ENCODE measurements around the gene CFAP65. TPM values are rescaled to one million over a fixed set of nuclear protein-coding genes. Genes with fewer than 3 reads are reported as not detected.

Gene CFAP65
- total RNA-seq, 1 donor from 2014 or later = not detected

DNA sequence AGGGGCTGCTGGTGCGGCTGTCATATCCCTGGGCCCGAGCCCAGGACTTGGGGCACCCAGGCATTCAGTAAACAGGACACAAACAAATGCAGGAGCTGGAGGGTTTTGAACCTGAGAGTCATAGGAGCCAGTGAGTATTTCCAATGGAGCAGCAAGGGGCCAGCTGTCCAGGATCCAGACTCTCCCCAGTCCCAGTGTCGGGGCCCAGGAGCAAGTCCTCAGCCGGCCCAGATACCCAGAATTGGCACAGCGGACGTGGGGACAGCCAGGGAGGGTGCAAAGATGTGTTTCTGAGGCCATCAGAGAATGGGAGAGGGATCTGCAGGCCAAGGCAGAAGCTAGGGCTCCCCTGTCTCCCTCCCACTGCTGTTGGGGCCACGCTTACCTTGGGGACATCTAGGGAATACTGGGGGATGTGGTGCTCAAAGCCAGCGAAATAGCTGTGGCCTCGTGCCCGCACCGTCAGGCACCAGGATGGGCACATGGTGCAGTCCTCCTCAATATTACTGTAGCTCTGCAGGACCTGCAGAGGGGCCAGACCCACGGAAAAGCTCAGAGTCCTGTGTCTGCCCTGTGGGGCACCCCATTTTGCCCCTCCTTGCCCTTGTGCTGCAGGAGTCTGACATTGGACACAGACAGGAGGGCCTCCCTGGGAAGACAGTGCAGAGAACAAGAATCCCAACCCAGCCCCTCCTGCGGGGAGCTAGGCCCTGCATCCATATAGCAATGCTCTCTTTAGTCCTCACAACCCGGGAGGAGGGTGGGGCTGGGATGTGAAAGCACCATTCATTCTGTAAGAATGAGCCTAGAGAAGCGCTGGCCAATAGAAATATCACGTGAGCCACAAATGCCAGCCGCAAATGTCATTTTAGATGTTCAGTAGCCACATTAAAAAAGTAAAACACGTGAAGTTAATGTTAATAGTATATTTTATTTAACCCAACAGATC lies 15.4 kb downstream of the CFAP65 start:
- no peak overlapping the region for H3K9ac ChIP-seq (ENCODE audit: low read depth in 1 of 3, low read length in 3 of 3)
- H3K27ac ChIP-seq (ENCODE audit: low read depth, low read length) = no peak overlapping the region
- no peaks in the 10 kb centered on the region for H3K36me3 ChIP-seq (ENCODE audit: control insufficient read depth in 3 of 3, insufficient read depth in 3 of 3, low read length in 3 of 3)
- no peak overlapping the region for H3K4me3 ChIP-seq (ENCODE audit: low read length in 3 of 3)
- peaks cover 9 to 40% (median 33%) of the 10 kb centered on the region in 3 donors for H3K27me3 ChIP-seq (ENCODE audit: control insufficient read depth in 3 of 3, insufficient read depth in 3 of 3, low read length in 3 of 3)
- no peaks in the 10 kb centered on the region for H3K9me3 ChIP-seq (ENCODE audit: control insufficient read depth in 3 of 3, low read length in 3 of 3)
- H3K4me1 ChIP-seq (ENCODE audit: control insufficient read depth in 3 of 3, insufficient read depth in 3 of 3, low read length in 3 of 3) = no peaks in the 10 kb centered on the region

- no peak overlapping the region for H3K27ac ChIP-seq (ENCODE audit: low read depth, low read length)
- H3K36me3 ChIP-seq (ENCODE audit: control insufficient read depth in 3 of 3, insufficient read depth in 3 of 3, low read length in 3 of 3) = no peaks in the 10 kb centered on the region
- H3K9me3 ChIP-seq (ENCODE audit: control insufficient read depth in 3 of 3, low read length in 3 of 3) = no peaks in the 10 kb centered on the region
- no peak overlapping the region for H3K9ac ChIP-seq (ENCODE audit: low read depth in 1 of 3, low read length in 3 of 3)
- peaks cover 0 to 32% (median 20%) of the 10 kb centered on the region in 3 donors for H3K27me3 ChIP-seq (ENCODE audit: control insufficient read depth in 3 of 3, insufficient read depth in 3 of 3, low read length in 3 of 3)
- H3K4me3 ChIP-seq (ENCODE audit: low read length in 3 of 3) = no peak overlapping the region
- H3K4me1 ChIP-seq (ENCODE audit: control insufficient read depth in 3 of 3, insufficient read depth in 3 of 3, low read length in 3 of 3) = no peaks in the 10 kb centered on the region
Observed at GRCh38 chr2:219024059-219024458, 17.3 kb downstream of the CFAP65 start.

DNA sequence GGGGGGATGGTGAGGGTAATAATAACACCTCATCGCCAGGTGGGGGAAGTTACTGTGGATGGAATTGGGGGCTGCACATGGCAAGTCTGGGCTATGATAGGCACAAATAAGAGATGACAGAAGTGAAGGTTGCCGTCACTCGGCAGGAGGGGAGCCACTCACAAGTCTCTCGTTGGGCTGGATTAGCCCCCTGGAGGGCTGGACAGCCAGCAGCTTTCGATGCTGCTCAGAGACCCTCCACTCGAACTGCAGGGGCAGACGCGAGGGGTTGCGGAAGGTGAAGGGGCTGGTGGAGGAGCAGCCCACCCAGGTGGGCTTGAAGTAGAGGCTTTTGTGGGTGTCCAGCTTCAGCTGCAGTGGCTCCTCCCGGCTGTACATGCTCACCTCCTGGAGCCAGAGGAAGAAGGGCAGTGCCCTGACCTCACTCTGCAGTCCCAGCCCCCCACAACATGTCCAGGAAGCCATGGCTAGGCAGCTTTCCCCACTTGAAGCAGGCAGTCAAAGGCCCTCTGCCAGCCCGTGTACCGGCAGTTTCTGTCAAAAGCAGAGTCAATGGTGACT lies 18.2 kb downstream of the CFAP65 start:
- H3K27ac ChIP-seq (ENCODE audit: low read depth, low read length) = no peak overlapping the region
- H3K4me1 ChIP-seq (ENCODE audit: control insufficient read depth in 3 of 3, insufficient read depth in 3 of 3, low read length in 3 of 3) = no peaks in the 10 kb centered on the region
- H3K36me3 ChIP-seq (ENCODE audit: control insufficient read depth in 3 of 3, insufficient read depth in 3 of 3, low read length in 3 of 3) = no peaks in the 10 kb centered on the region
- no peak overlapping the region for H3K9ac ChIP-seq (ENCODE audit: low read depth in 1 of 3, low read length in 3 of 3)
- H3K4me3 ChIP-seq (ENCODE audit: low read length in 3 of 3) = no peak overlapping the region
- peaks cover 0 to 32% (median 20%) of the 10 kb centered on the region in 3 donors for H3K27me3 ChIP-seq (ENCODE audit: control insufficient read depth in 3 of 3, insufficient read depth in 3 of 3, low read length in 3 of 3)
- H3K9me3 ChIP-seq (ENCODE audit: control insufficient read depth in 3 of 3, low read length in 3 of 3) = no peaks in the 10 kb centered on the region

DNA sequence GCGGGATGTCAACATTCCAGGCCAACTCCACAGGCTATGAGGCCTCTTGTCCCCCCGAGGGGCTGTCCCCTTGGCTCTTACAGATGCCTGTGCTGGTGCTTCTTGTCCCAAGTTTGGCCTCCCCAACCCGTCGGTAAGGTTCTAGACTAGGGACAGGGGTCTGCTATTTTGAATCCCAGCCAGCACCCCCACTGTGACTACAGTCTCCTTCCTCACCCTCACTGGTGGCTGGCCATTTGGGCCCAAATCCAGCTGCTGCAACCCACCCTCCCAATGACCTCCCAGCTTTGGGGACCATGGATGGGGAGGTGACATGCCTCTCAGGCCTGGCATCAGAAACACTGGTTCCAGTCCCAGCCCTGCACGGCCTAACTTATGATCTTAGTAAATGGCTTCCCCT lies 18.7 kb downstream of the CFAP65 start:
- no peaks in the 10 kb centered on the region for H3K9me3 ChIP-seq (ENCODE audit: control insufficient read depth in 3 of 3, low read length in 3 of 3)
- H3K4me1 ChIP-seq (ENCODE audit: control insufficient read depth in 3 of 3, insufficient read depth in 3 of 3, low read length in 3 of 3) = peaks cover 0 to 3% (median 0%) of the 10 kb centered on the region in 3 donors
- H3K36me3 ChIP-seq (ENCODE audit: control insufficient read depth in 3 of 3, insufficient read depth in 3 of 3, low read length in 3 of 3) = no peaks in the 10 kb centered on the region
- peaks cover 0 to 33% (median 15%) of the 10 kb centered on the region in 3 donors for H3K27me3 ChIP-seq (ENCODE audit: control insufficient read depth in 3 of 3, insufficient read depth in 3 of 3, low read length in 3 of 3)
- no peak overlapping the region for H3K27ac ChIP-seq (ENCODE audit: low read depth, low read length)
- no peak overlapping the region for H3K9ac ChIP-seq (ENCODE audit: low read depth in 1 of 3, low read length in 3 of 3)
- no peak overlapping the region for H3K4me3 ChIP-seq (ENCODE audit: low read length in 3 of 3)

- no peak overlapping the region for H3K4me3 ChIP-seq (ENCODE audit: low read length in 3 of 3)
- no peaks in the 10 kb centered on the region for H3K9me3 ChIP-seq (ENCODE audit: control insufficient read depth in 3 of 3, low read length in 3 of 3)
- peaks cover 0 to 35% (median 13%) of the 10 kb centered on the region in 3 donors for H3K27me3 ChIP-seq (ENCODE audit: control insufficient read depth in 3 of 3, insufficient read depth in 3 of 3, low read length in 3 of 3)
- H3K27ac ChIP-seq (ENCODE audit: low read depth, low read length) = no peak overlapping the region
- H3K4me1 ChIP-seq (ENCODE audit: control insufficient read depth in 3 of 3, insufficient read depth in 3 of 3, low read length in 3 of 3) = peaks cover 0 to 5% (median 0%) of the 10 kb centered on the region in 3 donors
- H3K9ac ChIP-seq (ENCODE audit: low read depth in 1 of 3, low read length in 3 of 3) = no peak overlapping the region
- H3K36me3 ChIP-seq (ENCODE audit: control insufficient read depth in 3 of 3, insufficient read depth in 3 of 3, low read length in 3 of 3) = no peaks in the 10 kb centered on the region
Observed at GRCh38 chr2:219022041-219022440, 19.3 kb downstream of the CFAP65 start.

GRCh38 chr2:219021591-219021990 lies 19.7 kb downstream of the CFAP65 start:
- Histone ChIP-seq H3K9ac (ENCODE audit: low read depth in 1 of 3, low read length in 3 of 3) (no peak overlapping the region), H3K27me3 (ENCODE audit: control insufficient read depth in 3 of 3, insufficient read depth in 3 of 3, low read length in 3 of 3) (peaks cover 0 to 39% (median 13%) of the 10 kb centered on the region in 3 donors), H3K36me3 (ENCODE audit: control insufficient read depth in 3 of 3, insufficient read depth in 3 of 3, low read length in 3 of 3) (no peaks in the 10 kb centered on the region), H3K27ac (ENCODE audit: low read depth, low read length) (no peak overlapping the region), H3K4me1 (ENCODE audit: control insufficient read depth in 3 of 3, insufficient read depth in 3 of 3, low read length in 3 of 3) (peaks cover 0 to 5% (median 0%) of the 10 kb centered on the region in 3 donors), H3K9me3 (ENCODE audit: control insufficient read depth in 3 of 3, low read length in 3 of 3) (no peaks in the 10 kb centered on the region), H3K4me3 (ENCODE audit: low read length in 3 of 3) (no peak overlapping the region)

GRCh38 chr2:219020604-219021365 lies 20.5 kb downstream of the CFAP65 start:
- Histone ChIP-seq H3K9ac (ENCODE audit: low read depth in 1 of 3, low read length in 3 of 3) (no peak overlapping the region), H3K27me3 (ENCODE audit: control insufficient read depth in 3 of 3, insufficient read depth in 3 of 3, low read length in 3 of 3) (peaks cover 0 to 40% (median 13%) of the 10 kb centered on the region in 3 donors), H3K9me3 (ENCODE audit: control insufficient read depth in 3 of 3, low read length in 3 of 3) (no peaks in the 10 kb centered on the region), H3K27ac (ENCODE audit: low read depth, low read length) (no peak overlapping the region), H3K36me3 (ENCODE audit: control insufficient read depth in 3 of 3, insufficient read depth in 3 of 3, low read length in 3 of 3) (no peaks in the 10 kb centered on the region), H3K4me3 (ENCODE audit: low read length in 3 of 3) (no peak overlapping the region), H3K4me1 (ENCODE audit: control insufficient read depth in 3 of 3, insufficient read depth in 3 of 3, low read length in 3 of 3) (peaks cover 0 to 5% (median 0%) of the 10 kb centered on the region in 3 donors)

DNA sequence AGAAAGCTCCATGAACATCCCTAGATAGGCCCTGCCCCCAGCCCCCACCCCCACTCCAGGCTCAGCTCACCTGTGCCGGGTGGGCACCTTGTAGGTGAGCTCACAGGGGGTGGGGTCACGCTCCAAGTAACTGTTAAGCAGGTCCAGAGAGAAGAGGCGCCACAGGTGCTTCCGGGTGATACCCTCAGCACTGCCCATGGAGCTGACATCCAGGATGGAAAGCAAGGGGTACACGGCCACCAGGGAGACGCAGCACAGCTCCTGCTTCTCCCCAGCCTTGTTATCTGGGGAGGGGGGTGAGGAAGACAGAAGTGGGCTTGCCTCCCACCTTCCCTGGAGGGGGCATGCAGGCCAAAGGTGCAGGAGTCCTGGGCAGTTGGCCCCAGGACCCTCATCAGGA lies 21.9 kb downstream of the CFAP65 start:
- peaks cover 0 to 35% (median 17%) of the 10 kb centered on the region in 3 donors for H3K27me3 ChIP-seq (ENCODE audit: control insufficient read depth in 3 of 3, insufficient read depth in 3 of 3, low read length in 3 of 3)
- no peak overlapping the region for H3K9ac ChIP-seq (ENCODE audit: low read depth in 1 of 3, low read length in 3 of 3)
- no peaks in the 10 kb centered on the region for H3K36me3 ChIP-seq (ENCODE audit: control insufficient read depth in 3 of 3, insufficient read depth in 3 of 3, low read length in 3 of 3)
- peaks cover 0 to 5% (median 0%) of the 10 kb centered on the region in 3 donors for H3K4me1 ChIP-seq (ENCODE audit: control insufficient read depth in 3 of 3, insufficient read depth in 3 of 3, low read length in 3 of 3)
- no peak overlapping the region for H3K4me3 ChIP-seq (ENCODE audit: low read length in 3 of 3)
- H3K27ac ChIP-seq (ENCODE audit: low read depth, low read length) = no peak overlapping the region
- H3K9me3 ChIP-seq (ENCODE audit: control insufficient read depth in 3 of 3, low read length in 3 of 3) = no peaks in the 10 kb centered on the region

- Histone ChIP-seq H3K4me1 (ENCODE audit: control insufficient read depth in 3 of 3, insufficient read depth in 3 of 3, low read length in 3 of 3) (peaks cover 0 to 5% (median 0%) of the 10 kb centered on the region in 3 donors), H3K9me3 (ENCODE audit: control insufficient read depth in 3 of 3, low read length in 3 of 3) (no peaks in the 10 kb centered on the region), H3K27ac (ENCODE audit: low read depth, low read length) (no peak overlapping the region), H3K9ac (ENCODE audit: low read depth in 1 of 3, low read length in 3 of 3) (no peak overlapping the region), H3K4me3 (ENCODE audit: low read length in 3 of 3) (no peak overlapping the region), H3K27me3 (ENCODE audit: control insufficient read depth in 3 of 3, insufficient read depth in 3 of 3, low read length in 3 of 3) (peaks cover 0 to 34% (median 23%) of the 10 kb centered on the region in 3 donors), H3K36me3 (ENCODE audit: control insufficient read depth in 3 of 3, insufficient read depth in 3 of 3, low read length in 3 of 3) (no peaks in the 10 kb centered on the region)
Observed at GRCh38 chr2:219018726-219019125, 22.6 kb downstream of the CFAP65 start.

All from skeletal muscle tissue (tissue), 4 donors.